ENCODE measurements around the gene CAPZA1. TPM values are rescaled to one million over a fixed set of nuclear protein-coding genes. Genes with fewer than 3 reads are reported as not detected.

The CAPZA1 gene
- total RNA-seq, 6 donors from 2014 or later = 91.1 to 196 (median 128) TPM

DNA sequence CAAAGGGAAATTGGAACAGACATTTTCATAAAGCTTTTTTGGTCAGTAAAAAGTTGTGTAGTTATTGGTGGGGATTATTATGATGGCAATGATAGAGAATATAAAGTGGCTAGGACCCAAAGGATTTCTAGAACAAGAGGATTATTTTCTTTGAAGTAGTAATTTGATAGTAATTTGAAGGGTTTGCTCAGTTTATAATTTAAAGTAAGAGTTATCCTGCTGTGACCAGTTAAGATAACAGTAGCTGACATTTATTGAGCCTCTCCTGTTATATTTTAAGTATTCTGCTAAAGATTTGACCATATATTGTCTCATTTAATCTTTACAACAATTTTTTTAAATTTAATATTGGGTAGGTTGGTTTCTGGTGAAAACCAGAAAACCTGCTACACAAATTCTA, 14.7 kb downstream of the CAPZA1 start:
- Histone ChIP-seq H3K4me1 (peaks cover 35 to 65% (median 50%) of the 10 kb centered on the region in 4 donors), H3K36me3 (peaks cover 0 to 11% (median 0%) of the 10 kb centered on the region in 4 donors), H3K4me3 (no peak overlapping the region), H3K27me3 (no peaks in the 10 kb centered on the region), H3K9me3 (no peaks in the 10 kb centered on the region), H3K27ac (peak overlapping the region in 1 of 4 donors; percentile 5)
- TF ChIP-seq CTCF (IDR thresholded peaks at IDR 0.05) (no peak), POLR2A (IDR thresholded peaks at IDR 0.05) (no peak)
- no peak for DNase-seq
- no peak for ATAC-seq (ENCODE audit: low FRiP score in 2 of 2)

DNA sequence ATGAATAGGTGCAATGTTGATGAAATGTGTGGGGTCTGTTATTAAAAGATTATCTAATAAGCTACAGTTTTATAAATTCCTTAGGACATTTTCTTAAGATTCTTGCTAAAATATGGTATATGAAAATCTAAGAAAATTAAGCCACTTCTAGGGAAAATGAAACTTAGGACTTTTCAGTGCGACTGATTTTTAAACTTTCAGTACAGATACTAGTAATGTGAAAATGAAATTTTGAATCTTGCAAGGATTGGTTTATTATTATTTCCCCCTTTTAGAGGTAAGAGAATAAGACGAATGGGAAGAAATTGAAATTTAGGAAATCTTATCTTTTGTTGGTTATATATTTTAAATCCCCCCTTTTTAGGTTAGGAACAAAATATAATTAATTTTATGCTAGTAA, 16.4 kb downstream of the CAPZA1 start:
- ATAC-seq (ENCODE audit: low FRiP score in 2 of 2) (no peak), DNase-seq (no peak)
- WGBS, 2 donors = 68 to 81% methylated on average over 2 of the region's 2 CpGs
- H3K9me3 ChIP-seq = no peaks in the 10 kb centered on the region
- H3K27me3 ChIP-seq = no peaks in the 10 kb centered on the region
- peaks cover 0 to 5% (median 0%) of the 10 kb centered on the region in 4 donors for H3K36me3 ChIP-seq
- no peak overlapping the region for H3K4me3 ChIP-seq
- peak overlapping the region in 1 of 4 donors; percentile 54 for H3K27ac ChIP-seq
- peaks cover 30 to 51% (median 43%) of the 10 kb centered on the region in 4 donors for H3K4me1 ChIP-seq
- TF ChIP-seq EP300 (IDR thresholded peaks at IDR 0.05) (no peak), POLR2AphosphoS5 (IDR thresholded peaks at IDR 0.05) (no peak), CTCF (IDR thresholded peaks at IDR 0.05) (no peak), POLR2A (IDR thresholded peaks at IDR 0.05) (no peak)

- Histone ChIP-seq H3K4me3 (no peak overlapping the region), H3K27me3 (no peaks in the 10 kb centered on the region), H3K9me3 (no peaks in the 10 kb centered on the region), H3K36me3 (peaks cover 0 to under 1% (median 0%) of the 10 kb centered on the region in 4 donors), H3K27ac (peak overlapping the region in 3 of 4 donors; percentile 6 to 54 (median 20)), H3K4me1 (peaks cover 30 to 51% (median 46%) of the 10 kb centered on the region in 4 donors)
- ATAC-seq (ENCODE audit: low FRiP score in 2 of 2) = no peak
- no peak for TF ChIP-seq POLR2AphosphoS5 (IDR thresholded peaks at IDR 0.05)
- no peak for TF ChIP-seq CTCF (IDR thresholded peaks at IDR 0.05)
- no peak for TF ChIP-seq EP300 (IDR thresholded peaks at IDR 0.05)
- TF ChIP-seq POLR2A (IDR thresholded peaks at IDR 0.05) = no peak
- no peak for DNase-seq
Measured at GRCh38 chr1:112636597-112637253, 17.1 kb downstream of the CAPZA1 start.

GRCh38 chr1:112637254-112638109, 17.9 kb downstream of the CAPZA1 start:
- 76 to 81% methylated on average over 4 of the region's 4 CpGs for WGBS, 2 donors
- ATAC-seq (ENCODE audit: low FRiP score in 2 of 2) (no peak), DNase-seq (no peak)
- Histone ChIP-seq H3K4me3 (no peak overlapping the region), H3K36me3 (no peaks in the 10 kb centered on the region), H3K27me3 (no peaks in the 10 kb centered on the region), H3K4me1 (peaks cover 23 to 51% (median 41%) of the 10 kb centered on the region in 4 donors), H3K9me3 (no peaks in the 10 kb centered on the region), H3K27ac (peak overlapping the region in 2 of 4 donors; percentile 6 to 20)
- TF ChIP-seq CTCF (IDR thresholded peaks at IDR 0.05) = no peak
- TF ChIP-seq EP300 (IDR thresholded peaks at IDR 0.05) = no peak
- no peak for TF ChIP-seq POLR2A (IDR thresholded peaks at IDR 0.05)
- TF ChIP-seq POLR2AphosphoS5 (IDR thresholded peaks at IDR 0.05) = no peak
